ENCODE data around the gene PTGR3. TPM values are rescaled to one million over a fixed set of nuclear protein-coding genes. Genes with fewer than 3 reads are reported as not detected.
A peak's percentile ranks its signal among the peaks of the same experiment; 100 is the strongest.

PTGR3 gene
- total and polyA plus RNA-seq, 4 experiments from 2014 or later = 21.0 to 56.7 (median 42.6) TPM

- peaks cover 48% of the 10 kb centered on the region for H3K4me1 ChIP-seq (ENCODE audit: insufficient read depth, low read length)
- no peak for DNase-seq
- H3K36me3 ChIP-seq (ENCODE audit: insufficient read depth, low read length) = no peaks in the 10 kb centered on the region
- POLR2A ChIA-PET (ENCODE audit: partially characterized antibody) = interaction anchor here (1.4 to 7.1 kb wide), 5 partner anchors 28 to 649 kb away, joined by 3 to 61 read pairs (median 5); partner anchors contain the start of genes PTGR3 and TSHZ1
- peak overlapping the region; percentile 88 to 98 (median 93) for H3K27ac Mint-ChIP-seq
- H3K4me3 ChIP-seq (ENCODE audit: low read length in 2 of 2) = peak overlapping the region; percentile 19 to 49
- intact Hi-C loops (cut with micrococcal nuclease) = loop anchor here (1.0 to 10.0 kb wide), 4 partner anchors 37 to 1102 kb away; partner anchors contain the start of genes FBXO15, TIMM21 and TSHZ1
- no peaks in the 10 kb centered on the region for H3K27me3 Mint-ChIP-seq
- peak overlapping the region; percentile 80 to 91 (median 88) for H3K4me3 Mint-ChIP-seq
- CTCF ChIA-PET (ENCODE audit: partially characterized antibody) = interaction anchor here (0.9 to 4.5 kb wide), 3 partner anchors 20 to 37 kb away, joined by 3 to 22 read pairs (median 3); partner anchors contain the start of gene TSHZ1
- no peaks in the 10 kb centered on the region for H3K9me3 ChIP-seq (ENCODE audit: control insufficient read depth in 1 of 2, low read length in 2 of 2)
- H3K27ac ChIP-seq (ENCODE audit: low read depth, low read length) = peak overlapping the region; percentile 46
- no peaks in the 10 kb centered on the region for H3K27me3 ChIP-seq (ENCODE audit: insufficient read depth, low read length)
- no peaks in the 10 kb centered on the region for H3K9me3 Mint-ChIP-seq
- peaks cover 53 to 93% (median 74%) of the 10 kb centered on the region in 4 donors for H3K4me1 Mint-ChIP-seq
- no peaks in the 10 kb centered on the region for H3K36me3 Mint-ChIP-seq
Measured at GRCh38 chr18:75246721-75247610, 38.0 kb upstream of the PTGR3 start.

- Histone ChIP-seq H3K4me3 (ENCODE audit: low read length in 2 of 2) (no peak overlapping the region), H3K36me3 (ENCODE audit: insufficient read depth, low read length) (no peaks in the 10 kb centered on the region), H3K4me1 (ENCODE audit: insufficient read depth, low read length) (peaks cover 40% of the 10 kb centered on the region), H3K27ac (ENCODE audit: low read depth, low read length) (no peak overlapping the region), H3K27me3 (ENCODE audit: insufficient read depth, low read length) (no peaks in the 10 kb centered on the region), H3K9me3 (ENCODE audit: control insufficient read depth in 1 of 2, low read length in 2 of 2) (no peaks in the 10 kb centered on the region)
- Mint-ChIP-seq H3K9me3 (no peaks in the 10 kb centered on the region), H3K27ac (peak overlapping the region in 6 of 7 donors; percentile 30 to 91 (median 68)), H3K27me3 (no peaks in the 10 kb centered on the region), H3K4me3 (peak overlapping the region in 3 of 8 donors; percentile 9 to 59 (median 39)), H3K36me3 (peaks cover 0 to 11% of the 10 kb centered on the region in 2 donors), H3K4me1 (peaks cover 55 to 86% (median 72%) of the 10 kb centered on the region in 4 donors)
- POLR2A ChIA-PET (ENCODE audit: partially characterized antibody) = interaction anchor here (1.4 to 7.1 kb wide), 2 partner anchors 28 to 34 kb away, joined by 5 to 61 read pairs; partner anchors contain the start of genes PTGR3 and TSHZ1
- CTCF ChIA-PET (ENCODE audit: partially characterized antibody) = interaction anchor here (0.9 to 4.5 kb wide), 11 partner anchors 9 to 648 kb away, joined by 3 to 22 read pairs (median 4); partner anchors contain the start of gene TSHZ1
- intact Hi-C loops (cut with micrococcal nuclease) = loop anchor here (1.0 to 10.0 kb wide), 5 partner anchors 173 to 1100 kb away; partner anchors contain the start of genes FBXO15 and TIMM21
- peak in 2 of 5 donors; percentile 20 to 27 for DNase-seq
Measured at GRCh38 chr18:75244351-75245313, 35.7 kb upstream of the PTGR3 start.

- Histone ChIP-seq H3K27me3 (ENCODE audit: insufficient read depth, low read length) (no peaks in the 10 kb centered on the region), H3K4me1 (ENCODE audit: insufficient read depth, low read length) (peaks cover 16% of the 10 kb centered on the region), H3K27ac (ENCODE audit: low read depth, low read length) (no peak overlapping the region), H3K4me3 (ENCODE audit: low read length in 2 of 2) (no peak overlapping the region), H3K36me3 (ENCODE audit: insufficient read depth, low read length) (no peaks in the 10 kb centered on the region), H3K9me3 (ENCODE audit: control insufficient read depth in 1 of 2, low read length in 2 of 2) (no peaks in the 10 kb centered on the region)
- Mint-ChIP-seq H3K27me3 (no peaks in the 10 kb centered on the region), H3K4me3 (no peak overlapping the region), H3K36me3 (peaks cover 2 to 17% of the 10 kb centered on the region in 2 donors), H3K4me1 (peaks cover 43 to 75% (median 57%) of the 10 kb centered on the region in 4 donors), H3K27ac (peak overlapping the region in 3 of 7 donors; percentile 42 to 70 (median 47)), H3K9me3 (no peaks in the 10 kb centered on the region)
- no peak for DNase-seq
- intact Hi-C loops (cut with micrococcal nuclease) = loop anchor here (10.0 kb wide), 1 partner anchor 1097 kb away; the partner anchor contains the start of genes FBXO15 and TIMM21
- CTCF ChIA-PET (ENCODE audit: partially characterized antibody) = interaction anchor here (0.9 kb wide), 1 partner anchor 19 kb away, joined by 3 read pairs; no protein-coding TSS in a partner anchor
- POLR2A ChIA-PET (ENCODE audit: partially characterized antibody) = interaction anchor here (7.1 kb wide), 1 partner anchor 31 kb away, joined by 61 read pairs; the partner anchor contains the start of genes PTGR3 and TSHZ1
Measured at GRCh38 chr18:75241705-75242104, 32.8 kb upstream of the PTGR3 start.

GRCh38 chr18:75240433-75240832, 31.5 kb upstream of the PTGR3 start:
- no peak for DNase-seq
- no peaks in the 10 kb centered on the region for H3K27me3 ChIP-seq (ENCODE audit: insufficient read depth, low read length)
- no peaks in the 10 kb centered on the region for H3K36me3 ChIP-seq (ENCODE audit: insufficient read depth, low read length)
- Mint-ChIP-seq H3K27me3 (no peaks in the 10 kb centered on the region), H3K4me3 (no peak overlapping the region), H3K9me3 (no peaks in the 10 kb centered on the region), H3K27ac (no peak overlapping the region), H3K4me1 (peaks cover 36 to 72% (median 51%) of the 10 kb centered on the region in 4 donors), H3K36me3 (peaks cover 5 to 23% of the 10 kb centered on the region in 2 donors)
- H3K4me1 ChIP-seq (ENCODE audit: insufficient read depth, low read length) = peaks cover 5% of the 10 kb centered on the region
- no peaks in the 10 kb centered on the region for H3K9me3 ChIP-seq (ENCODE audit: control insufficient read depth in 1 of 2, low read length in 2 of 2)
- POLR2A ChIA-PET (ENCODE audit: partially characterized antibody) = interaction anchor here (0.8 to 7.1 kb wide), 2 partner anchors 30 to 169 kb away, joined by 3 to 61 read pairs; partner anchors contain the start of genes PTGR3 and TSHZ1
- intact Hi-C loops (cut with micrococcal nuclease) = loop anchor here (10.0 kb wide), 1 partner anchor 1096 kb away; the partner anchor contains the start of genes FBXO15 and TIMM21
- H3K4me3 ChIP-seq (ENCODE audit: low read length in 2 of 2) = no peak overlapping the region
- CTCF ChIA-PET (ENCODE audit: partially characterized antibody) = no interaction called here
- H3K27ac ChIP-seq (ENCODE audit: low read depth, low read length) = no peak overlapping the region

DNA sequence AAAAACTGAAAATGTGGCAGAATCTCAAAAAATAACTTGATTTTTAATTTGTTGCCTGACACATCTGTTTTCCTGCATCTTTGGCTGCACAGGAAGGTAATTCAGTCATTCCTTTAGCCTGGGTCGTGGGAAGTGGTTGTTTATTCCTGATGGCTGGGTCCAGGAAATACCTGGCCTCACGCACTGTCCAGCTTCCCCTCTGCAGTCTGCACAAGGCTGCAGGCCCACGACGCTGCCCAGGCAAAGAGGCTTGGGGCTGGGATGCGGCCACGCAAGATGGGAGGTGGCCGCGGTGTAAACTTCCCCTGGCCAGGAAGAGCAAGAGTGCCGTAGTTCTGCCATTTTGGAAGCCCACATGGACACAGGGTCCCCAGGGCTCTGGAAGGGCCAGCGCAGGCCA, 29.8 kb upstream of the PTGR3 start:
- ChIA-PET CTCF (ENCODE audit: partially characterized antibody) (no interaction called here), POLR2A (ENCODE audit: partially characterized antibody) (no interaction called here)
- Histone ChIP-seq H3K36me3 (ENCODE audit: insufficient read depth, low read length) (no peaks in the 10 kb centered on the region), H3K27ac (ENCODE audit: low read depth, low read length) (no peak overlapping the region), H3K27me3 (ENCODE audit: insufficient read depth, low read length) (no peaks in the 10 kb centered on the region), H3K4me3 (ENCODE audit: low read length in 2 of 2) (no peak overlapping the region), H3K4me1 (ENCODE audit: insufficient read depth, low read length) (no peaks in the 10 kb centered on the region), H3K9me3 (ENCODE audit: control insufficient read depth in 1 of 2, low read length in 2 of 2) (no peaks in the 10 kb centered on the region)
- Mint-ChIP-seq H3K36me3 (peaks cover 8 to 26% of the 10 kb centered on the region in 2 donors), H3K4me1 (peaks cover 32 to 65% (median 49%) of the 10 kb centered on the region in 4 donors), H3K27ac (no peak overlapping the region), H3K4me3 (no peak overlapping the region), H3K27me3 (no peaks in the 10 kb centered on the region), H3K9me3 (no peaks in the 10 kb centered on the region)
- DNase-seq = no peak
- intact Hi-C loops (cut with micrococcal nuclease) = no loop called here

DNA sequence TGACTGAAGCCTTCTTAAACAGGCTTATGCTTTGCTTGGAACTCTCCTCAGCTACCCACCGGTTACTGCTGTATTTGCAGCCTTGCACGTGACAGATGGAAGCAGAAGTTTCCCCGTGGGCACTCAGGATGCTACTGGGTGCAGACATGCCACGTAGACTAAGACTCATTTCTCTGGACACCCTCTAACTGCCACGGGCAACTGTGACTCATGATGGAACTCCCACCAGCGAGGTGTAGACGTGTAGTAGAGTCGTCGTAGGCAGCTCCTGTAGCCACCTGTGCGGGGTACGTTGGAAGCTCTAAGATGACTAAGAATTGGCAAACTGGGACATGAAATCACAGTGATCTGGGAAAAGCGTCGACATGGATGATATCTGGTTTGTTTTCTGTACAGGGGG, 29.2 kb upstream of the PTGR3 start:
- no peaks in the 10 kb centered on the region for H3K9me3 Mint-ChIP-seq
- intact Hi-C loops (cut with micrococcal nuclease) = no loop called here
- no peaks in the 10 kb centered on the region for H3K9me3 ChIP-seq (ENCODE audit: control insufficient read depth in 1 of 2, low read length in 2 of 2)
- peaks cover 10 to 26% of the 10 kb centered on the region in 2 donors for H3K36me3 Mint-ChIP-seq
- H3K27ac ChIP-seq (ENCODE audit: low read depth, low read length) = no peak overlapping the region
- no peaks in the 10 kb centered on the region for H3K27me3 Mint-ChIP-seq
- no peaks in the 10 kb centered on the region for H3K27me3 ChIP-seq (ENCODE audit: insufficient read depth, low read length)
- H3K36me3 ChIP-seq (ENCODE audit: insufficient read depth, low read length) = no peaks in the 10 kb centered on the region
- POLR2A ChIA-PET (ENCODE audit: partially characterized antibody) = no interaction called here
- H3K27ac Mint-ChIP-seq = peak overlapping the region in 3 of 7 donors; percentile 31 to 72 (median 31)
- H3K4me1 ChIP-seq (ENCODE audit: insufficient read depth, low read length) = no peaks in the 10 kb centered on the region
- no peak overlapping the region for H3K4me3 Mint-ChIP-seq
- no peak overlapping the region for H3K4me3 ChIP-seq (ENCODE audit: low read length in 2 of 2)
- no peak for DNase-seq
- CTCF ChIA-PET (ENCODE audit: partially characterized antibody) = no interaction called here
- peaks cover 30 to 64% (median 47%) of the 10 kb centered on the region in 4 donors for H3K4me1 Mint-ChIP-seq
